Fibroblast of lung (primary cell): ENCODE measurements around the gene TCERG1L. TPM values are rescaled to one million over a fixed set of nuclear protein-coding genes. Genes with fewer than 3 reads are reported as not detected.

Experiments used
- DNase-seq, 2 donors: peaks; one replicate each; pipeline versions ENCODE4 v3.0.0 to v3.0.0-alpha.2; 2010; ENCODE audit warnings: low read depth in 2 of 2
- H2AFZ ChIP-seq: 2 replicates; pipeline ENCODE4 v1.5.1; 2012; ENCODE audit warnings: low read length, control low read depth, inconsistent platforms
- H3K27ac ChIP-seq: 2 replicates; pipeline ENCODE4 v1.5.1; 2011; ENCODE audit warnings: low read length, control low read depth; ENCODE audit not compliant: insufficient read depth
- H3K27me3 ChIP-seq: 2 replicates; pipeline ENCODE4 v1.5.1; 2011; ENCODE audit warnings: mild to moderate bottlenecking, low read length; ENCODE audit not compliant: control insufficient read depth, insufficient read depth
- H3K36me3 ChIP-seq: 2 replicates; pipeline ENCODE4 v1.5.1; 2011; ENCODE audit warnings: low read length; ENCODE audit not compliant: control insufficient read depth, insufficient read depth
- H3K4me1 ChIP-seq: 2 replicates; pipeline ENCODE4 v1.5.1; 2011; ENCODE audit warnings: low read length; ENCODE audit not compliant: control insufficient read depth, insufficient read depth; ENCODE audit errors: extremely low read depth
- H3K4me2 ChIP-seq: 2 replicates; pipeline ENCODE4 v1.5.1; 2011; ENCODE audit warnings: low read length, control low read depth; ENCODE audit not compliant: insufficient read depth; ENCODE audit errors: extremely low read depth
- H3K4me3 ChIP-seq, 4 experiments: fragments of 200-600 bp in 1 of 4; sonication (generic) in 1 of 4; replicated peaks in 1 of 4; 2 replicates each; pipeline ENCODE4 v1.5.1; 2011 to 2016; ENCODE audit warnings: low read length in 4 of 4, low read depth in 3 of 4, mild to moderate bottlenecking in 3 of 4, control low read depth in 2 of 4, inconsistent platforms in 1 of 4, mixed read lengths in 1 of 4; ENCODE audit not compliant: insufficient read depth in 1 of 4; ENCODE audit errors: control extremely low read depth in 1 of 4
- H3K79me2 ChIP-seq: 2 replicates; pipeline ENCODE4 v1.5.1; 2012; ENCODE audit warnings: mild to moderate bottlenecking, low read length, inconsistent platforms; ENCODE audit not compliant: control insufficient read depth, insufficient read depth
- H3K9ac ChIP-seq: 2 replicates; pipeline ENCODE4 v1.5.1; 2011; ENCODE audit warnings: mild to moderate bottlenecking, low read length, control low read depth; ENCODE audit not compliant: insufficient read depth
- H3K9me3 ChIP-seq: 2 replicates; pipeline ENCODE4 v1.5.1; 2012; ENCODE audit warnings: low read depth, low read length; ENCODE audit not compliant: control insufficient read depth, insufficient read depth
- H4K20me1 ChIP-seq: 2 replicates; pipeline ENCODE4 v1.5.1; 2011; ENCODE audit warnings: low read length; ENCODE audit not compliant: control insufficient read depth, insufficient read depth; ENCODE audit errors: extremely low read depth
- EZH2 ChIP-seq: IDR thresholded peaks from 2 replicates; pipeline ENCODE4 v1.5.1; 2012; ENCODE audit warnings: low read length, control low read depth, mild to moderate bottlenecking; ENCODE audit errors: missing control alignments
- polyA plus RNA-seq, 2 donors: library from polyadenylated mRNA; depleted of rRNA in 1 of 2; stranded (reverse) in 1 of 2; unstranded in 1 of 2; fragments of >200 nt; gene quantifications; 2 replicates each; pipeline ENCODE4 v1.2.1, GENCODE V29; 2011 to 2012; ENCODE audit warnings: missing spikeins in 1 of 2
- total RNA-seq: library from RNA; depleted of rRNA; stranded (reverse); fragments of >200 nt; gene quantifications from 2 replicates; pipeline ENCODE4 v1.2.1, GENCODE V29; 2014
- TF ChIP-seq, protein P1 (sequence below), 2 donors: IDR thresholded peaks in 1 of 2; conservative IDR thresholded peaks in 1 of 2; 1 replicate in 1 of 2; 2 replicates in 1 of 2; pipeline ENCODE4 v1.5.1; 2011 to 2012; ENCODE audit warnings: low read length in 2 of 2, control low read depth in 1 of 2, inconsistent platforms in 1 of 2, low read depth in 1 of 2, mild to moderate bottlenecking in 1 of 2

Gene TCERG1L
- total and polyA plus RNA-seq, 2 donors (not counting 1 experiment from before 2014, with no cell fraction given): 0.02 TPM; not detected in 1

DNA sequence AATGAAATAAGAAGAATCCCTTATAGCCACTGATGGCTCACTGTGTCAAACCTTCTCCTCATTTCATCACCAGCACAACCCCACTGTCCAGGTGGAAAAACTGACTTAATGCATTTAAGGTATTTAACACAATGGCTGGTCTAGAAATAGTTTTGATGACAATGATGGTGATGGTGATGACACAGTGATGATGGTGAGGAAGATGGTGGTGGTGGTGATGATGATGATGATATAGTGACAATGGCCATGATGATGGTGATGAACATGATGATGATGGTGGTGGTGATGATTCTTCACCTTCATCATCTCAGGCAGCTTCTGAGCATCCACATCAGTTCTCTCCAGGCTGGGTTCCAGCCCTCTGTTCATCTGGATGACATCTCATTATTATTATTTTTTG lies 186.6 kb downstream of the TCERG1L start:
- TF ChIP-seq, protein P1, sequence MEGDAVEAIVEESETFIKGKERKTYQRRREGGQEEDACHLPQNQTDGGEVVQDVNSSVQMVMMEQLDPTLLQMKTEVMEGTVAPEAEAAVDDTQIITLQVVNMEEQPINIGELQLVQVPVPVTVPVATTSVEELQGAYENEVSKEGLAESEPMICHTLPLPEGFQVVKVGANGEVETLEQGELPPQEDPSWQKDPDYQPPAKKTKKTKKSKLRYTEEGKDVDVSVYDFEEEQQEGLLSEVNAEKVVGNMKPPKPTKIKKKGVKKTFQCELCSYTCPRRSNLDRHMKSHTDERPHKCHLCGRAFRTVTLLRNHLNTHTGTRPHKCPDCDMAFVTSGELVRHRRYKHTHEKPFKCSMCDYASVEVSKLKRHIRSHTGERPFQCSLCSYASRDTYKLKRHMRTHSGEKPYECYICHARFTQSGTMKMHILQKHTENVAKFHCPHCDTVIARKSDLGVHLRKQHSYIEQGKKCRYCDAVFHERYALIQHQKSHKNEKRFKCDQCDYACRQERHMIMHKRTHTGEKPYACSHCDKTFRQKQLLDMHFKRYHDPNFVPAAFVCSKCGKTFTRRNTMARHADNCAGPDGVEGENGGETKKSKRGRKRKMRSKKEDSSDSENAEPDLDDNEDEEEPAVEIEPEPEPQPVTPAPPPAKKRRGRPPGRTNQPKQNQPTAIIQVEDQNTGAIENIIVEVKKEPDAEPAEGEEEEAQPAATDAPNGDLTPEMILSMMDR (conservative IDR thresholded peaks at IDR 0.05 in 1 of 2, IDR thresholded peaks at IDR 0.05 in 1 of 2; ENCODE audit: low read depth in 1 of 2, low read length in 2 of 2): no peak
- no peak for TF ChIP-seq EZH2
- no peak overlapping the region for H3K9ac ChIP-seq
- no peaks in the 10 kb centered on the region for H3K4me1 ChIP-seq
- no peaks in the 10 kb centered on the region for H3K36me3 ChIP-seq
- no peak for DNase-seq
- no peak overlapping the region for H3K4me3 ChIP-seq
- no peaks in the 10 kb centered on the region for H3K79me2 ChIP-seq
- H3K4me2 ChIP-seq: no peak overlapping the region
- H4K20me1 ChIP-seq: no peaks in the 10 kb centered on the region
- no peak overlapping the region for H3K27ac ChIP-seq
- no peak overlapping the region for H2AFZ ChIP-seq
- no peaks in the 10 kb centered on the region for H3K9me3 ChIP-seq
- H3K27me3 ChIP-seq: no peaks in the 10 kb centered on the region

DNA sequence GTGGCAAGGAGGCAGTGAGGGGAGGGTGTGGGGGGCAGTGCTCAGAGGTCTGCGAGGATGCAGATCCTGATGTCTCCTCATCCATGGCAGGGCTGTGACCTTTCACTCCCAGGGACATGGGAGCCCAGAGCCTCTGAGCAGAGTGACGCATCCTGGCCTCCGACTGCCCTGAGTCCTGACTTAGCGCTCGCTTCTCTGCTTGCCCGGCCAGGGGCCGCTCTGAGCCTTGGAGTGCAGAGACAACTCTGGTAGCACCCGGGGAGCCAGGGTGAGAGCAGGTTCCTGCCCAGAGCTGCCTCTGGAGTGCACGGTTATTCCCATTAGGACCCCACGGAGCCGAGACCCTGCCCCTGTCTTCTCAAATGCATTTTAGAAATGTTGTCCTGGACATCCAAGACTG lies 188.0 kb downstream of the TCERG1L start:
- Histone ChIP-seq H3K9ac (no peak overlapping the region), H3K27ac (no peak overlapping the region), H4K20me1 (no peaks in the 10 kb centered on the region), H3K4me3 (no peak overlapping the region), H3K4me1 (no peaks in the 10 kb centered on the region), H2AFZ (no peak overlapping the region), H3K27me3 (no peaks in the 10 kb centered on the region), H3K4me2 (no peak overlapping the region), H3K36me3 (no peaks in the 10 kb centered on the region), H3K9me3 (no peaks in the 10 kb centered on the region), H3K79me2 (no peaks in the 10 kb centered on the region)
- no peak for TF ChIP-seq EZH2
- TF ChIP-seq, protein P1 (conservative IDR thresholded peaks at IDR 0.05 in 1 of 2, IDR thresholded peaks at IDR 0.05 in 1 of 2; ENCODE audit: low read depth in 1 of 2, low read length in 2 of 2): no peak
- no peak for DNase-seq

DNA sequence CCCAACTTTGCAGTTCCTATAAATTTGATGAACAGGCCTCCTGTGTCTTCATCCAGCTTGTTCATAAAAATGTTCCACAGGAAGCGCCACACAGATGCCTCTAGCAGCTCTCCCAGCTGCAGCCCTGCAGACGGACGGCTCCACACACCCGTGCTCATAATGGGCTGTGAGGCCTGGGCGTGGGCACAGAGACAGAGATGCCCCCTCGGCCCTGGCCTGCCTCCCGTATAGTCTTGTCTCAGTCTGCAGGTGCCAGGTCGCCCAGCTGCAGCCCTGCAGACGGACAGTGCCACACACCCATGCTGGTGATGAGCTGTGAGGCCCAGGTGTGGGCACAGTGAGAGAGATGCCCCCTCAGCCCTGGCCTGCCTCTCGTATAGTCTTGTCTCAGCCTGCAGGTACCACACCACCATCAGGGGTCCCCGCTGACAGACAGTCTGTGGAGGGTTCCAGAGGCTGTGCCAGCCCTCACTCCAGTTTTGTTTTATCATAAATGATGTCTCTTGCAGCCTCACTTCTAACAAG lies 189.9 kb downstream of the TCERG1L start:
- TF ChIP-seq, protein P1 (conservative IDR thresholded peaks at IDR 0.05 in 1 of 2, IDR thresholded peaks at IDR 0.05 in 1 of 2; ENCODE audit: low read depth in 1 of 2, low read length in 2 of 2): no peak
- TF ChIP-seq EZH2: no peak
- Histone ChIP-seq H3K36me3 (no peaks in the 10 kb centered on the region), H3K27ac (no peak overlapping the region), H3K4me1 (no peaks in the 10 kb centered on the region), H3K9me3 (no peaks in the 10 kb centered on the region), H3K9ac (no peak overlapping the region), H3K79me2 (no peaks in the 10 kb centered on the region), H3K27me3 (no peaks in the 10 kb centered on the region), H3K4me2 (no peak overlapping the region), H2AFZ (no peak overlapping the region), H4K20me1 (no peaks in the 10 kb centered on the region), H3K4me3 (no peak overlapping the region)
- no peak for DNase-seq
